H1 (cell line): ENCODE data around the gene CCDC78. TPM values are rescaled to one million over a fixed set of nuclear protein-coding genes. Genes with fewer than 3 reads are reported as not detected.

Experiments used
- CHD2 ChIP-seq: IDR thresholded peaks from 2 replicates; pipeline ENCODE4 v1.6.1; 2012; ENCODE audit warnings: low read length, improper control_type of control experiment
- CTBP2 ChIP-seq: IDR thresholded peaks from 2 replicates; pipeline ENCODE4 v1.7.0; 2011; ENCODE audit warnings: borderline replicate concordance, mild to moderate bottlenecking, moderate library complexity, mixed read lengths, low read length; ENCODE audit not compliant: insufficient read depth, insufficient read length
- NRF1 ChIP-seq: IDR thresholded peaks from 2 replicates; pipeline ENCODE4 v1.6.1; 2011; ENCODE audit warnings: mild to moderate bottlenecking, low read depth, low read length, improper control_type of control experiment
- POU5F1 ChIP-seq: IDR thresholded peaks from 2 replicates; pipeline ENCODE4 v1.6.1; 2011; ENCODE audit warnings: low read depth, mild to moderate bottlenecking, low read length, moderate library complexity
- SP2 ChIP-seq: IDR thresholded peaks from 2 replicates; pipeline ENCODE4 v1.6.1; 2012; ENCODE audit warnings: mild to moderate bottlenecking, low read length, inconsistent platforms
- TAF1 ChIP-seq: IDR thresholded peaks from 2 replicates; pipeline ENCODE4 v1.6.1; 2011; ENCODE audit warnings: mild to moderate bottlenecking, low read depth, low read length
- YY1 ChIP-seq: IDR thresholded peaks from 2 replicates; pipeline ENCODE4 v1.6.1; 2011; ENCODE audit warnings: low read depth, mild to moderate bottlenecking, low read length
- ZNF274 ChIP-seq: IDR thresholded peaks from 2 replicates; pipeline ENCODE4 v1.7.0; 2012; ENCODE audit warnings: low read length, borderline replicate concordance; ENCODE audit errors: extremely low read depth
- polyA plus RNA-seq, 7 experiments: library from polyadenylated mRNA; depleted of rRNA in 3 of 7; stranded (reverse) in 5 of 7; unstranded in 2 of 7; fragments of >200 nt in 5 of 7; fragments of 200-250 nt in 2 of 7; gene quantifications; 1 replicate in 5 of 7; 2 replicates in 1 of 7; 4 replicates in 1 of 7; pipeline versions ENCODE4 v1.2.1 to v1.2.3, GENCODE V29; 2011 to 2013; ENCODE audit warnings: missing spikeins in 2 of 7, mixed read lengths in 2 of 7
- total RNA-seq: library from RNA; stranded (reverse); fragmentation: NEBNext Ultra II Directional; extraction: Animal tissue kit (Norgen Biotek cat#: 25700); gene quantifications from 2 replicates; pipeline ENCODE4 v1.2.1, GENCODE V29; 2021
- TF ChIP-seq, protein P1 (sequence below): fragments of 300-600 bp; sonication (generic); IDR thresholded peaks from 2 replicates; pipeline ENCODE4 v1.7.1; 2012; ENCODE audit warnings: low read length, moderate library complexity, mild to moderate bottlenecking, inconsistent platforms; ENCODE audit not compliant: insufficient replicate concordance

Gene CCDC78
- total and polyA plus RNA-seq, 2 of the 8 experiments (the other 6 are each of a cell fraction or from before 2014, with no cell fraction given): 7.1 to 8.5 TPM

DNA sequence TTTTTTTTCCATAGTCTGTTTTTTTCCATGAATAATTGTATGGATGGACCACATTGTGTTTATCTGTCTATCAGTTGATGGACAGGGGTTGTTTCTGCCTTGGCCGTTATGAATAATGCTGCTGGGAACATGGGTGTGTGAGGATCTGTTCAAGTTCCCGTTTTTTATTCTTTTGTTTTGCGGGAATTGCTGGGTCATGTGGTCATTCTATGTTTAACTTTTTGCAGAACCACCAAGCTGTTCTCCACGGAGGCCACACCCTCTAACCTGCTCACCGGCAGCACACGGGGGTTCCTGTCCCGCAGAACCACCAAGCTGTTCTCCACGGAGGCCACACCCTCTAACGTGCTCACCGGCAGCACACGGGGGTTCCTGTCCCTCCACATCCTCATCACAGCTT lies 28.4 kb upstream of the CCDC78 start (continued):
- TF ChIP-seq, protein P1, sequence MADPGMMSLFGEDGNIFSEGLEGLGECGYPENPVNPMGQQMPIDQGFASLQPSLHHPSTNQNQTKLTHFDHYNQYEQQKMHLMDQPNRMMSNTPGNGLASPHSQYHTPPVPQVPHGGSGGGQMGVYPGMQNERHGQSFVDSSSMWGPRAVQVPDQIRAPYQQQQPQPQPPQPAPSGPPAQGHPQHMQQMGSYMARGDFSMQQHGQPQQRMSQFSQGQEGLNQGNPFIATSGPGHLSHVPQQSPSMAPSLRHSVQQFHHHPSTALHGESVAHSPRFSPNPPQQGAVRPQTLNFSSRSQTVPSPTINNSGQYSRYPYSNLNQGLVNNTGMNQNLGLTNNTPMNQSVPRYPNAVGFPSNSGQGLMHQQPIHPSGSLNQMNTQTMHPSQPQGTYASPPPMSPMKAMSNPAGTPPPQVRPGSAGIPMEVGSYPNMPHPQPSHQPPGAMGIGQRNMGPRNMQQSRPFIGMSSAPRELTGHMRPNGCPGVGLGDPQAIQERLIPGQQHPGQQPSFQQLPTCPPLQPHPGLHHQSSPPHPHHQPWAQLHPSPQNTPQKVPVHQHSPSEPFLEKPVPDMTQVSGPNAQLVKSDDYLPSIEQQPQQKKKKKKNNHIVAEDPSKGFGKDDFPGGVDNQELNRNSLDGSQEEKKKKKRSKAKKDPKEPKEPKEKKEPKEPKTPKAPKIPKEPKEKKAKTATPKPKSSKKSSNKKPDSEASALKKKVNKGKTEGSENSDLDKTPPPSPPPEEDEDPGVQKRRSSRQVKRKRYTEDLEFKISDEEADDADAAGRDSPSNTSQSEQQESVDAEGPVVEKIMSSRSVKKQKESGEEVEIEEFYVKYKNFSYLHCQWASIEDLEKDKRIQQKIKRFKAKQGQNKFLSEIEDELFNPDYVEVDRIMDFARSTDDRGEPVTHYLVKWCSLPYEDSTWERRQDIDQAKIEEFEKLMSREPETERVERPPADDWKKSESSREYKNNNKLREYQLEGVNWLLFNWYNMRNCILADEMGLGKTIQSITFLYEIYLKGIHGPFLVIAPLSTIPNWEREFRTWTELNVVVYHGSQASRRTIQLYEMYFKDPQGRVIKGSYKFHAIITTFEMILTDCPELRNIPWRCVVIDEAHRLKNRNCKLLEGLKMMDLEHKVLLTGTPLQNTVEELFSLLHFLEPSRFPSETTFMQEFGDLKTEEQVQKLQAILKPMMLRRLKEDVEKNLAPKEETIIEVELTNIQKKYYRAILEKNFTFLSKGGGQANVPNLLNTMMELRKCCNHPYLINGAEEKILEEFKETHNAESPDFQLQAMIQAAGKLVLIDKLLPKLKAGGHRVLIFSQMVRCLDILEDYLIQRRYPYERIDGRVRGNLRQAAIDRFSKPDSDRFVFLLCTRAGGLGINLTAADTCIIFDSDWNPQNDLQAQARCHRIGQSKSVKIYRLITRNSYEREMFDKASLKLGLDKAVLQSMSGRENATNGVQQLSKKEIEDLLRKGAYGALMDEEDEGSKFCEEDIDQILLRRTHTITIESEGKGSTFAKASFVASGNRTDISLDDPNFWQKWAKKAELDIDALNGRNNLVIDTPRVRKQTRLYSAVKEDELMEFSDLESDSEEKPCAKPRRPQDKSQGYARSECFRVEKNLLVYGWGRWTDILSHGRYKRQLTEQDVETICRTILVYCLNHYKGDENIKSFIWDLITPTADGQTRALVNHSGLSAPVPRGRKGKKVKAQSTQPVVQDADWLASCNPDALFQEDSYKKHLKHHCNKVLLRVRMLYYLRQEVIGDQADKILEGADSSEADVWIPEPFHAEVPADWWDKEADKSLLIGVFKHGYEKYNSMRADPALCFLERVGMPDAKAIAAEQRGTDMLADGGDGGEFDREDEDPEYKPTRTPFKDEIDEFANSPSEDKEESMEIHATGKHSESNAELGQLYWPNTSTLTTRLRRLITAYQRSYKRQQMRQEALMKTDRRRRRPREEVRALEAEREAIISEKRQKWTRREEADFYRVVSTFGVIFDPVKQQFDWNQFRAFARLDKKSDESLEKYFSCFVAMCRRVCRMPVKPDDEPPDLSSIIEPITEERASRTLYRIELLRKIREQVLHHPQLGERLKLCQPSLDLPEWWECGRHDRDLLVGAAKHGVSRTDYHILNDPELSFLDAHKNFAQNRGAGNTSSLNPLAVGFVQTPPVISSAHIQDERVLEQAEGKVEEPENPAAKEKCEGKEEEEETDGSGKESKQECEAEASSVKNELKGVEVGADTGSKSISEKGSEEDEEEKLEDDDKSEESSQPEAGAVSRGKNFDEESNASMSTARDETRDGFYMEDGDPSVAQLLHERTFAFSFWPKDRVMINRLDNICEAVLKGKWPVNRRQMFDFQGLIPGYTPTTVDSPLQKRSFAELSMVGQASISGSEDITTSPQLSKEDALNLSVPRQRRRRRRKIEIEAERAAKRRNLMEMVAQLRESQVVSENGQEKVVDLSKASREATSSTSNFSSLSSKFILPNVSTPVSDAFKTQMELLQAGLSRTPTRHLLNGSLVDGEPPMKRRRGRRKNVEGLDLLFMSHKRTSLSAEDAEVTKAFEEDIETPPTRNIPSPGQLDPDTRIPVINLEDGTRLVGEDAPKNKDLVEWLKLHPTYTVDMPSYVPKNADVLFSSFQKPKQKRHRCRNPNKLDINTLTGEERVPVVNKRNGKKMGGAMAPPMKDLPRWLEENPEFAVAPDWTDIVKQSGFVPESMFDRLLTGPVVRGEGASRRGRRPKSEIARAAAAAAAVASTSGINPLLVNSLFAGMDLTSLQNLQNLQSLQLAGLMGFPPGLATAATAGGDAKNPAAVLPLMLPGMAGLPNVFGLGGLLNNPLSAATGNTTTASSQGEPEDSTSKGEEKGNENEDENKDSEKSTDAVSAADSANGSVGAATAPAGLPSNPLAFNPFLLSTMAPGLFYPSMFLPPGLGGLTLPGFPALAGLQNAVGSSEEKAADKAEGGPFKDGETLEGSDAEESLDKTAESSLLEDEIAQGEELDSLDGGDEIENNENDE: no peak
- TF ChIP-seq YY1 (no peak), CTBP2 (no peak), ZNF274 (no peak), SP2 (no peak), TAF1 (no peak), POU5F1 (no peak), NRF1 (no peak), CHD2 (no peak)
